GM23338 (cell line): Measurements from ENCODE around the gene AP4M1. TPM values are rescaled to one million over a fixed set of nuclear protein-coding genes. Genes with fewer than 3 reads are reported as not detected.

Experiments
- ATAC-seq: fragments of 200-7000 bp; cut with Tn5 transposase; 3 replicates; pipeline ENCODE4 v1.9.1; 2020
- DNase-seq: peaks from one replicate; pipeline ENCODE4 v3.0.0-alpha.2; 2015; ENCODE audit warnings: low spot score
- H2AFZ ChIP-seq: fragments of 200-600 bp; sonication (generic); 2 replicates; pipeline ENCODE4 v1.8.0; 2016; ENCODE audit warnings: antibody characterized with exemption, mild to moderate bottlenecking, moderate library complexity
- H3F3A ChIP-seq: fragments of 200-600 bp; sonication (generic); replicated peaks from 2 replicates; pipeline ENCODE4 v1.8.0; 2017; ENCODE audit warnings: antibody characterized with exemption, mixed run types, low read depth
- H3K27ac ChIP-seq: fragments of 200-600 bp; sonication (generic); 2 replicates; pipeline ENCODE4 v1.6.1; 2016; ENCODE audit warnings: low read depth
- H3K27me3 ChIP-seq: fragments of 200-600 bp; sonication (generic); 2 replicates; pipeline ENCODE4 v1.8.0; 2016; ENCODE audit warnings: mild to moderate bottlenecking, mixed run types, moderate library complexity; ENCODE audit not compliant: insufficient read depth
- H3K36me3 ChIP-seq: fragments of 200-600 bp; sonication (generic); 2 replicates; pipeline ENCODE4 v1.8.0; 2016; ENCODE audit warnings: mild to moderate bottlenecking; ENCODE audit not compliant: insufficient read depth
- H3K4me1 ChIP-seq: fragments of 200-600 bp; sonication (generic); 2 replicates; pipeline ENCODE4 v1.8.0; 2016; ENCODE audit warnings: mild to moderate bottlenecking, moderate library complexity; ENCODE audit not compliant: insufficient read depth
- H3K4me2 ChIP-seq: fragments of 200-600 bp; sonication (generic); 2 replicates; pipeline ENCODE4 v1.7.1; 2017; ENCODE audit warnings: mixed run types
- H3K4me3 ChIP-seq: fragments of 200-600 bp; sonication (generic); 2 replicates; pipeline ENCODE4 v1.6.1; 2016; ENCODE audit warnings: mixed run types
- H3K79me2 ChIP-seq: fragments of 200-600 bp; sonication (generic); replicated peaks from 2 replicates; pipeline ENCODE4 v1.8.0; 2017; ENCODE audit warnings: mild to moderate bottlenecking; ENCODE audit not compliant: insufficient read depth
- H3K9me2 ChIP-seq: fragments of 200-600 bp; sonication (generic); 2 replicates; pipeline ENCODE4 v1.8.0; 2017; ENCODE audit not compliant: insufficient read depth
- H4K20me1 ChIP-seq: fragments of 200-600 bp; sonication (generic); replicated peaks from 2 replicates; pipeline ENCODE4 v1.8.0; 2017; ENCODE audit warnings: mild to moderate bottlenecking; ENCODE audit not compliant: insufficient read depth
- H3K27ac Mint-ChIP-seq: 2 replicates; pipeline ENCODE4 v1.8.0; 2020; ENCODE audit warnings: inconsistent platforms, mild to moderate bottlenecking, moderate library complexity, mixed read lengths
- H3K27me3 Mint-ChIP-seq: 3 replicates; pipeline ENCODE4 v1.8.0; 2022; ENCODE audit warnings: low read depth, mild to moderate bottlenecking, moderate library complexity, mixed read lengths, inconsistent platforms; ENCODE audit not compliant: insufficient read depth, poor library complexity
- H3K36me3 Mint-ChIP-seq: 3 replicates; pipeline ENCODE4 v1.8.0; 2021; ENCODE audit warnings: low read depth, mild to moderate bottlenecking, inconsistent platforms, moderate library complexity, mixed read lengths
- H3K4me1 Mint-ChIP-seq: 3 replicates; pipeline ENCODE4 v1.8.0; 2020; ENCODE audit warnings: mild to moderate bottlenecking, inconsistent platforms, mixed read lengths
- H3K4me3 Mint-ChIP-seq: 3 replicates; pipeline ENCODE4 v1.8.0; 2021; ENCODE audit warnings: moderate library complexity, mild to moderate bottlenecking, inconsistent platforms, mixed read lengths
- H3K9me3 Mint-ChIP-seq: 3 replicates; pipeline ENCODE4 v1.8.0; 2020; ENCODE audit warnings: moderate library complexity, mild to moderate bottlenecking, inconsistent platforms, mixed read lengths
- CREB1 ChIP-seq: fragments of 250-450 bp; sonication (Bioruptor Pico); IDR thresholded peaks from 2 replicates; pipeline ENCODE4 v1.5.0; 2020; ENCODE audit warnings: low read depth, mild to moderate bottlenecking, moderate library complexity
- CTCF ChIP-seq, 2 experiments: fragments of 200-600 bp in 1 of 2; sonication (generic) in 1 of 2; conservative IDR thresholded peaks; 2 replicates each; pipeline versions ENCODE4 v1.5.1 to v1.6.1; 2016 to 2017; ENCODE audit warnings: antibody characterized with exemption in 2 of 2, low read depth in 2 of 2, mild to moderate bottlenecking in 2 of 2, moderate library complexity in 1 of 2
- JUNB ChIP-seq: IDR thresholded peaks from one replicate; pipeline ENCODE4 v1.6.1; 2016; ENCODE audit warnings: antibody characterized with exemption; ENCODE audit not compliant: unreplicated experiment
- NANOG ChIP-seq: IDR thresholded peaks from 2 replicates; pipeline ENCODE4 v1.6.1; 2016; ENCODE audit warnings: antibody characterized with exemption, borderline replicate concordance
- POLR2AphosphoS5 ChIP-seq: IDR thresholded peaks from 2 replicates; pipeline ENCODE4 v1.6.1; 2016; ENCODE audit warnings: antibody characterized with exemption, low read depth
- ZNF114 ChIP-seq: fragments of 250-450 bp; sonication (Bioruptor Pico); IDR thresholded peaks from 2 replicates; pipeline ENCODE4 v1.5.0; 2020; ENCODE audit warnings: mild to moderate bottlenecking, moderate library complexity
- ZNF331 ChIP-seq: fragments of 250-450 bp; sonication (Bioruptor Pico); IDR thresholded peaks from 2 replicates; pipeline ENCODE4 v1.5.0; 2020; ENCODE audit warnings: low read depth, mild to moderate bottlenecking, moderate library complexity
- polyA plus RNA-seq: library from polyadenylated mRNA; unstranded; fragments of >200 nt; fragmentation: Nextera tagmentation; extraction: Ambion mirVana; gene quantifications from 2 replicates; pipeline ENCODE4 v1.2.1, GENCODE V29; 2016
- total RNA-seq: library from RNA; depleted of rRNA; stranded (reverse); fragments of >200 nt; shearing (Covaris generic); gene quantifications from 2 replicates; pipeline ENCODE4 v1.2.3, GENCODE V29; 2014

Gene AP4M1
- total and polyA plus RNA-seq, 2 experiments from 2014 or later: 9.5 to 13.3 TPM

DNA sequence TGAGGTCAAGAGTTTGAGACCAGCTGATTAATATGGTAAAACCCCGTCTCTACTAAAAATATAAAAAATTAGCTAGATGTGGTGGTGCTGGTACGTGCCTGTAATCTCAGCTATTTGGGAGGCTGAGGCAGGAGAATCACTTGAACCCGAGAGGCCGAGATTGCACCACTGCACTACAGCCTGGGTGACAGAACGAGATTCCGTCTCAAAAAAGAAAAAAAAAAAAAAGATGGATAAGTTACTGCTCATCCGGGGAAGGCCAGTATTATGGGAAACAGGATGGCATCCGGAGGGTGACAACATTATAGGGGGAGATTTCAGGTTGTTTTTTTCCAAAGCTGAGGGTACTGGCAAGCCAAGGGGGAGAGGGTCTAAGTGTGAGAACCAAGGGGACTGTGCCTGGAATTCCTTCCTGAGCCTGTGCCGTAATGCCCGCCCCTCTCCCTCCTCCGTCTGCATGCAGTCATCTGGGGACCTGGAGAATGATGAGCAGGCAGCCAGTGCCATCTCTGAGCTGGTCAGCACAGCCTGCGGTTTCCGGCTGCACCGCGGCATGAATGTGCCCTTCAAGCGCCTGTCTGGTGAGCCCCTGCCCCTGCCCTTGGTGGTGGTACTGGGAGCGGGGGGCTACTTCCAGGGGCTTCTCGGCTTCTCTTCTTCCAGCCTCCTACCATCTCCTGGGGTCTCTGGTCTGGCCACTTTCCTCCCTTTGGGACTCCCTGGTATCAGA lies 51.7 kb downstream of the AP4M1 start:
- H3K27ac ChIP-seq: peak overlapping the region; percentile 48; the same call in 1 of the 2 replicates
- H3K4me3 ChIP-seq: no peak overlapping the region
- Mint-ChIP-seq H3K4me1 (peaks cover 33% of the 10 kb centered on the region), H3K36me3 (peaks cover 64% of the 10 kb centered on the region), H3K9me3 (no peaks in the 10 kb centered on the region), H3K27ac (no peak overlapping the region), H3K27me3 (peaks cover 20% of the 10 kb centered on the region), H3K4me3 (no peak overlapping the region)
- no peaks in the 10 kb centered on the region for H3K27me3 ChIP-seq
- peaks cover 29% of the 10 kb centered on the region for H3K79me2 ChIP-seq
- H3K4me1 ChIP-seq: peaks cover 20% of the 10 kb centered on the region
- no peaks in the 10 kb centered on the region for H3K36me3 ChIP-seq
- TF ChIP-seq CTCF (conservative IDR thresholded peaks at IDR 0.05; ENCODE audit: low read depth in 2 of 2) (no peak), POLR2AphosphoS5 (0 out of 2 replicates have a peak, but pooled peaks have one; percentile 4), JUNB (no peak), ZNF114 (CRISPR knock-in tag) (no peak), CREB1 (no peak)
- H3F3A ChIP-seq: peaks cover 34% of the 10 kb centered on the region
- peaks cover 14% of the 10 kb centered on the region for H4K20me1 ChIP-seq
- H3K9me2 ChIP-seq: no peaks in the 10 kb centered on the region
- no peak overlapping the region for H3K4me2 ChIP-seq
- no peak for ATAC-seq
- no peak for DNase-seq
- H2AFZ ChIP-seq: no peak overlapping the region

DNA sequence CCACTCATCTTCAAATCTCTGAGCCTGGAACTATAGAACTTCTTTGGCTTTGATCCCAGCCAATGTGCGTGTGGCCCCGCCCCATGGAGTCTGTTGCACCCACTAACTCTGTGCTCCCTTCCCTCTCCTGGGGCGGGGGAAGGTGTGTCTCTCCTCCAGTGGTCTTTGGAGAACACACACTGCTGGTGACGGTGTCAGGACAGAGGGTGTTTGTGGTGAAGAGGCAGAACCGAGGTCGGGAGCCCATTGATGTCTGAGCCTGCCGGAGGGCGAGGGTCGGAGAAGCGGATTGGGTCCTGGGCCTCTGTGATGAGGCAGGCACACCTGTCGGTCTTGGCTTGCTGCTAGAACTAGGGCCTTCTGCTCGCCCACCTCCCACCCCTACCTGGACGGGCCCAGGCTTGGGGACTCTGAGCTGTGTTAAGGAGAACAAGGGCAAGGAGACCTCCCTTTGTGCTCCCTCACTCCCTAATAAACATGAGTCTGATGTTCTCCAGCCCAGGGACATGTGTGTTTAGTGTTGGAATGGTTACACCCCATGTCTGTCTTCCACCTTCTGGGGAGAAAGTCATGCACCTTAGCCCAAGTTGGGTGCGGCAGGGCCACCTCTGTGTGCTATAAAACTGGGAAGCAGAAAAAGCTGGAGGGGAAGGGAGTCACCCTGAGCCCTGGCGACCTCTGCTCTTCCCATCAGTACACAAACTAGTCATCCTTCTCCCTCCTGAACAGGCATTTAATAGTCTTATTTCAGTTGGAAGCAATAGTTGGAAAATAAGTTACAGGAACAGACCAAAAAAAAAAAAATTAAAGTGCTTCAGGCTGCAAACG lies 52.5 kb downstream of the AP4M1 start:
- ATAC-seq (no peak), DNase-seq (no peak)
- peaks cover 36% of the 10 kb centered on the region for H3F3A ChIP-seq
- Mint-ChIP-seq H3K9me3 (no peaks in the 10 kb centered on the region), H3K27me3 (peaks cover 23% of the 10 kb centered on the region), H3K4me3 (no peak overlapping the region; the same call in 2 of the 3 replicates), H3K27ac (no peak overlapping the region), H3K36me3 (peaks cover 64% of the 10 kb centered on the region), H3K4me1 (peaks cover 30% of the 10 kb centered on the region)
- peaks cover 29% of the 10 kb centered on the region for H3K79me2 ChIP-seq
- peaks cover 18% of the 10 kb centered on the region for H3K4me1 ChIP-seq
- no peak overlapping the region for H3K27ac ChIP-seq
- no peak overlapping the region for H3K4me2 ChIP-seq
- no peaks in the 10 kb centered on the region for H3K9me2 ChIP-seq
- H3K4me3 ChIP-seq: no peak overlapping the region
- peaks cover 14% of the 10 kb centered on the region for H4K20me1 ChIP-seq
- no peak overlapping the region for H2AFZ ChIP-seq
- no peaks in the 10 kb centered on the region for H3K27me3 ChIP-seq
- no peaks in the 10 kb centered on the region for H3K36me3 ChIP-seq
- no peak for TF ChIP-seq ZNF114 (CRISPR knock-in tag)
- TF ChIP-seq CREB1: no peak
- no peak for TF ChIP-seq CTCF (conservative IDR thresholded peaks at IDR 0.05; ENCODE audit: low read depth in 2 of 2)
- peak; percentile 15; the same call in 1 of the 2 replicates for TF ChIP-seq POLR2AphosphoS5
- TF ChIP-seq NANOG: no peak
- TF ChIP-seq ZNF331 (CRISPR knock-in tag): no peak
